Liver (tissue), 3 donors: Measurements from ENCODE around the gene CCL2.

ENCODE experiments used
- GABPA ChIP-seq, 2 donors: IDR thresholded peaks in 1 of 2; conservative IDR thresholded peaks in 1 of 2; 2 replicates each; pipeline ENCODE4 v1.6.1; 2016; ENCODE audit warnings: antibody characterized with exemption in 2 of 2, mild to moderate bottlenecking in 1 of 2, moderate library complexity in 1 of 2
- JUND ChIP-seq, 2 donors: IDR thresholded peaks; 2 replicates each; pipeline ENCODE4 v1.6.1; 2016; ENCODE audit warnings: antibody characterized with exemption in 2 of 2
- SP1 ChIP-seq: IDR thresholded peaks from 2 replicates; pipeline ENCODE4 v1.6.1; 2018; ENCODE audit warnings: antibody characterized with exemption, mild to moderate bottlenecking
- TF ChIP-seq, protein P1 (sequence below): fragments of 150-350 bp; IDR thresholded peaks from 2 replicates; pipeline ENCODE4 v1.5.1; 2017; ENCODE audit warnings: improper control_type of control experiment, low read depth, low read length; ENCODE audit not compliant: missing input control
- TF ChIP-seq, protein P2 (sequence below): IDR thresholded peaks from 2 replicates; pipeline ENCODE4 v1.6.1; 2016; ENCODE audit warnings: antibody characterized with exemption
- donor health status: healthy.
- donor health status: healthy.

GRCh38 chr17:34253139-34253525 is 2.0 kb upstream of the CCL2 start:
- TF ChIP-seq, protein P1, sequence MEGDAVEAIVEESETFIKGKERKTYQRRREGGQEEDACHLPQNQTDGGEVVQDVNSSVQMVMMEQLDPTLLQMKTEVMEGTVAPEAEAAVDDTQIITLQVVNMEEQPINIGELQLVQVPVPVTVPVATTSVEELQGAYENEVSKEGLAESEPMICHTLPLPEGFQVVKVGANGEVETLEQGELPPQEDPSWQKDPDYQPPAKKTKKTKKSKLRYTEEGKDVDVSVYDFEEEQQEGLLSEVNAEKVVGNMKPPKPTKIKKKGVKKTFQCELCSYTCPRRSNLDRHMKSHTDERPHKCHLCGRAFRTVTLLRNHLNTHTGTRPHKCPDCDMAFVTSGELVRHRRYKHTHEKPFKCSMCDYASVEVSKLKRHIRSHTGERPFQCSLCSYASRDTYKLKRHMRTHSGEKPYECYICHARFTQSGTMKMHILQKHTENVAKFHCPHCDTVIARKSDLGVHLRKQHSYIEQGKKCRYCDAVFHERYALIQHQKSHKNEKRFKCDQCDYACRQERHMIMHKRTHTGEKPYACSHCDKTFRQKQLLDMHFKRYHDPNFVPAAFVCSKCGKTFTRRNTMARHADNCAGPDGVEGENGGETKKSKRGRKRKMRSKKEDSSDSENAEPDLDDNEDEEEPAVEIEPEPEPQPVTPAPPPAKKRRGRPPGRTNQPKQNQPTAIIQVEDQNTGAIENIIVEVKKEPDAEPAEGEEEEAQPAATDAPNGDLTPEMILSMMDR = no peak
- TF ChIP-seq GABPA (IDR thresholded peaks at IDR 0.05 in 1 of 2, conservative IDR thresholded peaks at IDR 0.05 in 1 of 2) = no peak
- no peak for TF ChIP-seq SP1
- no peak for TF ChIP-seq JUND (IDR thresholded peaks at IDR 0.05)
- TF ChIP-seq, protein P2, sequence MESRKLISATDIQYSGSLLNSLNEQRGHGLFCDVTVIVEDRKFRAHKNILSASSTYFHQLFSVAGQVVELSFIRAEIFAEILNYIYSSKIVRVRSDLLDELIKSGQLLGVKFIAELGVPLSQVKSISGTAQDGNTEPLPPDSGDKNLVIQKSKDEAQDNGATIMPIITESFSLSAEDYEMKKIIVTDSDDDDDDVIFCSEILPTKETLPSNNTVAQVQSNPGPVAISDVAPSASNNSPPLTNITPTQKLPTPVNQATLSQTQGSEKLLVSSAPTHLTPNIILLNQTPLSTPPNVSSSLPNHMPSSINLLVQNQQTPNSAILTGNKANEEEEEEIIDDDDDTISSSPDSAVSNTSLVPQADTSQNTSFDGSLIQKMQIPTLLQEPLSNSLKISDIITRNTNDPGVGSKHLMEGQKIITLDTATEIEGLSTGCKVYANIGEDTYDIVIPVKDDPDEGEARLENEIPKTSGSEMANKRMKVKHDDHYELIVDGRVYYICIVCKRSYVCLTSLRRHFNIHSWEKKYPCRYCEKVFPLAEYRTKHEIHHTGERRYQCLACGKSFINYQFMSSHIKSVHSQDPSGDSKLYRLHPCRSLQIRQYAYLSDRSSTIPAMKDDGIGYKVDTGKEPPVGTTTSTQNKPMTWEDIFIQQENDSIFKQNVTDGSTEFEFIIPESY = no peak
